CD4-positive, alpha-beta T cell treated with Interferon gamma for 1 hour (primary cell): ENCODE data around the gene MINPP1.
"Not testable (repeated sequence)": the region's sequence is repeated elsewhere in the genome, so short reads cannot be mapped to it uniquely, and the experiment has no call there.

ENCODE experiments used
- DNase-seq: peaks from one replicate; pipeline ENCODE4 v3.0.0-alpha.2; 2020

Gene MINPP1

GRCh38 chr10:87504640-87505365 is at the start of gene MINPP1:
TSS of gene MINPP1 (plus strand) at chr10:87504893. CDS start at chr10:87504916, 23 bp downstream.
- DNase-seq: peak; percentile 53

- not testable (repeated sequence) for DNase-seq
These were observed 48.0 kb upstream of the MINPP1 start for GRCh38 chr10:87456586-87457220.

- DNase-seq: not testable (repeated sequence)
These were observed 42.9 kb upstream of the MINPP1 start for GRCh38 chr10:87461751-87462150.

- DNase-seq: not testable (repeated sequence)
These were observed 37.8 kb upstream of the MINPP1 start for GRCh38 chr10:87466849-87467248.

GRCh38 chr10:87488733-87489132 is 16.0 kb upstream of the MINPP1 start:
- not testable (repeated sequence) for DNase-seq

GRCh38 chr10:87490285-87490684 is 14.4 kb upstream of the MINPP1 start:
- DNase-seq: not testable (repeated sequence)

GRCh38 chr10:87492450-87492849 is 12.2 kb upstream of the MINPP1 start:
- not testable (repeated sequence) for DNase-seq

- DNase-seq: not testable (repeated sequence)
These were observed 9.2 kb upstream of the MINPP1 start for GRCh38 chr10:87495446-87495845.

GRCh38 chr10:87497386-87497785 is 7.3 kb upstream of the MINPP1 start:
- DNase-seq: not testable (repeated sequence)

- DNase-seq: not testable (repeated sequence)
These were observed 6.4 kb upstream of the MINPP1 start for GRCh38 chr10:87498106-87498789.

- DNase-seq: no peak
These were observed 4.0 kb upstream of the MINPP1 start for GRCh38 chr10:87500646-87501048.

GRCh38 chr10:87503401-87503800 is 1.3 kb upstream of the MINPP1 start:
- DNase-seq: no peak

GRCh38 chr10:87503886-87504285 is 807 bp upstream of the MINPP1 start:
- DNase-seq: no peak

- DNase-seq: no peak
These were observed 420 bp upstream of the MINPP1 start for GRCh38 chr10:87504307-87504639.

- peak; percentile 20 for DNase-seq
These were observed 846 bp downstream of the MINPP1 start for GRCh38 chr10:87505366-87506111.

- DNase-seq: no peak
These were observed 2.3 kb downstream of the MINPP1 start for GRCh38 chr10:87506956-87507355.

- DNase-seq: no peak
These were observed 3.3 kb downstream of the MINPP1 start for GRCh38 chr10:87507879-87508483.

- no peak for DNase-seq
These were observed 4.1 kb downstream of the MINPP1 start for GRCh38 chr10:87508837-87509236.

- no peak for DNase-seq
These were observed 5.3 kb downstream of the MINPP1 start for GRCh38 chr10:87510025-87510424.

GRCh38 chr10:87511526-87511925 is 6.8 kb downstream of the MINPP1 start:
- no peak for DNase-seq

- no peak for DNase-seq
These were observed 14.2 kb downstream of the MINPP1 start for GRCh38 chr10:87518937-87519336.

- no peak for DNase-seq
These were observed 14.9 kb downstream of the MINPP1 start for GRCh38 chr10:87519582-87519981.

GRCh38 chr10:87523731-87524130 is 19.0 kb downstream of the MINPP1 start:
- no peak for DNase-seq
